Measurements from ENCODE around the gene VARS2. TPM values are rescaled to one million over a fixed set of nuclear protein-coding genes. Genes with fewer than 3 reads are reported as not detected.

VARS2 gene
- total and polyA plus RNA-seq, 5 donors from 2014 or later = 12.9 to 20.7 (median 17.6) TPM

DNA sequence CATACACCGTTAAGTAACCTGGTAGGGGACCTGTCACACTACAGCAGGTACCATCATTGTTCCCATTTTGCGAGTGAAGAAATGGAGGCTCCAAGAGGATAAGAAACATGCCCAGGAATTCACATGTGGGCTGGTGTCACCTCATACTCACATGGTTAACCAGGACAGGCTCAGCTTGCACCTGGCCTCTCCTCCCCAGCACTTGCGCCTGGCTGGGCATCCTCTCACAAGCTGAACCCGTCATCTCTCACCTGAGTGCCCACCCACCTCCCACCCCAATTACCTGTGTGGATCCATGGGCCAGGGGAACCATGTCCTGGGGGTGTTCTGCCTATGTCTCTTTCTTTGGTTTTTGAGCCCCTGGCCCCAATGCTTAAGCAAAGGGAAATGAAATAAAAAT is 16.5 kb downstream of the VARS2 start:
- H3K27me3 Mint-ChIP-seq = peaks cover 8% of the 10 kb centered on the region
- ATAC-seq (ENCODE audit: low read depth in 2 of 2) (no peak), DNase-seq (no peak)
- H3K27me3 ChIP-seq (ENCODE audit: control insufficient read depth, insufficient read depth, low read length) = no peaks in the 10 kb centered on the region
- peaks cover 0 to 2% (median 0%) of the 10 kb centered on the region in 4 donors for H3K4me1 Mint-ChIP-seq
- H3K4me1 ChIP-seq (ENCODE audit: control insufficient read depth, insufficient read depth, low read length, poor library complexity, severe bottlenecking) = no peaks in the 10 kb centered on the region
- no peak overlapping the region for H3K4me3 Mint-ChIP-seq
- no peaks in the 10 kb centered on the region for H3K9me3 ChIP-seq (ENCODE audit: control insufficient read depth in 2 of 2, low read length in 2 of 2)
- peaks cover 21% of the 10 kb centered on the region for H3K36me3 Mint-ChIP-seq
- peaks cover 14% of the 10 kb centered on the region for H3K36me3 ChIP-seq (ENCODE audit: control insufficient read depth, insufficient read depth, low read length)
- peak overlapping the region in 1 of 3 donors; percentile 7 for H3K27ac Mint-ChIP-seq
- H3K9me3 Mint-ChIP-seq = peaks cover 0 to 9% (median 0%) of the 10 kb centered on the region in 7 donors
- no peak overlapping the region for H3K4me3 ChIP-seq (ENCODE audit: low read depth, low read length)
- H3K27ac ChIP-seq (ENCODE audit: insufficient read depth, low read length, poor library complexity, severe bottlenecking) = no peak overlapping the region

DNA sequence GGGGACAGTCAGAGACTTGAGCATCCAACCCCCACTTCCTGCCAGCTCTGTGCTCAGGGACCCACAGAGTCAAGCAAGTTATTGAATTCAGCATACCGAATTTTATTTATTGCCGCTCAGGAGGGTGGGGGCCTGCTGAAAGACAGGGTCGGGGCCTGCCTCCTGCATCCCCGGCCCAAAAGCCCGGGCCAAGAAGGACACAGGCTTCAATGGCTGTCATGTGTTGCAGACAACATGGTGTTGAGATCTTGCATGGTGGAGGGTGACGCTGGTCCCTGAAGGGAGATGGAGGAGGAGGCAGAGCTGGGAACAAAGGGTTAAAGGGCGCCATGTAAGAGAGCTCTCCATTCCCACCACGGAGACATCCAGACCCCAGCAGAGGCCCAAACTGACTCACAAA is 17.2 kb downstream of the VARS2 start:
- Histone ChIP-seq H3K27me3 (ENCODE audit: control insufficient read depth, insufficient read depth, low read length) (no peaks in the 10 kb centered on the region), H3K4me1 (ENCODE audit: control insufficient read depth, insufficient read depth, low read length, poor library complexity, severe bottlenecking) (no peaks in the 10 kb centered on the region), H3K9me3 (ENCODE audit: control insufficient read depth in 2 of 2, low read length in 2 of 2) (no peaks in the 10 kb centered on the region), H3K36me3 (ENCODE audit: control insufficient read depth, insufficient read depth, low read length) (peaks cover 6% of the 10 kb centered on the region), H3K27ac (ENCODE audit: insufficient read depth, low read length, poor library complexity, severe bottlenecking) (no peak overlapping the region), H3K4me3 (ENCODE audit: low read depth, low read length) (no peak overlapping the region)
- Mint-ChIP-seq H3K36me3 (peaks cover 20% of the 10 kb centered on the region), H3K4me3 (no peak overlapping the region), H3K27ac (peak overlapping the region in 1 of 3 donors; percentile 7), H3K4me1 (peaks cover 0 to 2% (median 0%) of the 10 kb centered on the region in 4 donors), H3K9me3 (peaks cover 0 to 9% (median 0%) of the 10 kb centered on the region in 7 donors), H3K27me3 (peaks cover 9% of the 10 kb centered on the region)
- ATAC-seq (ENCODE audit: low read depth in 2 of 2) (no peak), DNase-seq (no peak)

DNA sequence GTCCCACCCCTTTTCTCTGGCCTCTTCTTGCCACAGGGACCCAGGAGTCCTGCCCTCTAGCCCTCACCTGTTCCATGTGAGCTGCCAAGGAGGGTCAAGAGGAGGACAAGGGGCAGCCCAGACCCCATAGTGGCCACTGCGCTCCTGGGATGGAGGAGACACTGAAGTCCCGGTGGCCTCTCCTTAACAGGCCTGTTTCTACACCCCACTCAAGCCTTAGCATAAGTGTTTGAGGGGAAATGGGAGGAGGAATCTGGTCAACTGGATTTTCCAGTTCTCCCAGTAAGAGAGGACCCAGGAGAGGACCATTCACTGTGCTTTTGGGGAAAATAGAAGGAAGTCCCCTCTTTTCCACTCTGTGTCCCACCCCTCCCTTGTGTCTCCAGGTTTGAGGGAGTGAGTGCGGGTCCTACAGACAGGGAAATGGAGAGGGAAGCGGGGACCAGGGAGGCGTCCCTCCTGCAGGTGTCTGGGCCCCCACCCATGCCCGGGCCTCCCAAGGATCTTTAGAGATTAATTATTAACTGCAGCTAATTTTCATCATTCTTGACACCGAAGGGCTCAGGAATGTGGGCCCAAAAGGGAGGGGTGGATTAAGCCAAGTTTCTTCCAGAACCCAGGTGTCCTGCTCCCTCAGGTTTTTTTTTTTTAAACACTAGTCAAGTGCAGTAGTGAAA is 18.1 kb downstream of the VARS2 start, which contains the start of gene SFTA2:
SFTA2 (minus strand) TSS at position 202 of the 677 bp plus-strand sequence; CDS start at position 128, 74 bp downstream.
- DNase-seq (no peak), ATAC-seq (ENCODE audit: low read depth in 2 of 2) (no peak)
- peaks cover 14% of the 10 kb centered on the region for H3K36me3 Mint-ChIP-seq
- H3K27me3 Mint-ChIP-seq = peaks cover 9% of the 10 kb centered on the region
- H3K27ac Mint-ChIP-seq = peak within 1 kb of the TSS; percentile 7 to 51 (median 28)
- peaks cover 0 to 9% (median 0%) of the 10 kb centered on the region in 7 donors for H3K9me3 Mint-ChIP-seq
- H3K27me3 ChIP-seq (ENCODE audit: control insufficient read depth, insufficient read depth, low read length) = no peaks in the 10 kb centered on the region
- H3K27ac ChIP-seq (ENCODE audit: insufficient read depth, low read length, poor library complexity, severe bottlenecking) = no peak within 1 kb of the TSS
- H3K4me1 ChIP-seq (ENCODE audit: control insufficient read depth, insufficient read depth, low read length, poor library complexity, severe bottlenecking) = no peaks in the 10 kb centered on the region
- no peak within 1 kb of the TSS for H3K4me3 ChIP-seq (ENCODE audit: low read depth, low read length)
- no peaks in the 10 kb centered on the region for H3K9me3 ChIP-seq (ENCODE audit: control insufficient read depth in 2 of 2, low read length in 2 of 2)
- H3K4me3 Mint-ChIP-seq = peak within 1 kb of the TSS in 1 of 4 donors; percentile 17
- no peaks in the 10 kb centered on the region for H3K36me3 ChIP-seq (ENCODE audit: control insufficient read depth, insufficient read depth, low read length)
- peaks cover 0 to 2% (median 0%) of the 10 kb centered on the region in 4 donors for H3K4me1 Mint-ChIP-seq

DNA sequence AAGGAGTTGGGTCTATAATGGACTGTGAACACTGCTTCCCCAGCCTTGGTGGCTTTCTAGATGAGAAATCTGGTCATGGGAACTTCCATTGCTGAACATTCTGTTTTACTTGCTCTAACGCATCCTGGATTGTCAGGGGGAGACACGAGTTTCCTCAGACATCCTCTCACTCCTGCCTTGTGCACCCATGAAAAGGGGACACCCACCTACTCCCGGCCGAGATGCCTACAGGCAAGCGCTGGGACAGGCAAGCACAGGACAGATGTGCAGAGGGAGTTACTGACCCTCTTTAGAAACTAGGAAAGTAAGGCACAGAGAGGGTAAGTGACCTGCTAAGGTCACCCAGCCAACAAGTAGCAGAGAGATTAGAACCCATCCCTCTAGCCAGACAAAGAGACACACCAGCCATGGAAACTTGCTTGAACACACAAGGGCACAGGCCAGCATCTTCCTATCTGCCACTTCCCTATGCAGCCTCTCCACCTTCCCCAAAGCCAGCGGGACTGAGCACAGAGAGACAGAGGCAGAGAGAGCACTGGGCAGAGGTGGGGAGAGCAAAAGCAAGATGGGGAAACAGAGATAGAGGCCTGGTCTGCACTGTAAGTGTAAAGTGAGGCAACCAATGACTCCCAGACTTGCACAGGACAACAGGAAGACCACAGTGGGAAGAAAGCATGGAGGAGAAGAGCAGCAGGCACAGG is 18.8 kb downstream of the VARS2 start:
- H3K36me3 ChIP-seq (ENCODE audit: control insufficient read depth, insufficient read depth, low read length) = no peaks in the 10 kb centered on the region
- no peaks in the 10 kb centered on the region for H3K9me3 ChIP-seq (ENCODE audit: control insufficient read depth in 2 of 2, low read length in 2 of 2)
- no peak for ATAC-seq (ENCODE audit: low read depth in 2 of 2)
- Mint-ChIP-seq H3K4me3 (no peak overlapping the region), H3K9me3 (peaks cover 0 to 9% (median 0%) of the 10 kb centered on the region in 7 donors), H3K27me3 (peaks cover 9% of the 10 kb centered on the region), H3K4me1 (peaks cover 0 to 2% (median 0%) of the 10 kb centered on the region in 4 donors), H3K36me3 (peaks cover 10% of the 10 kb centered on the region), H3K27ac (peak overlapping the region in 1 of 3 donors; percentile 28)
- no peak overlapping the region for H3K4me3 ChIP-seq (ENCODE audit: low read depth, low read length)
- H3K27me3 ChIP-seq (ENCODE audit: control insufficient read depth, insufficient read depth, low read length) = no peaks in the 10 kb centered on the region
- H3K27ac ChIP-seq (ENCODE audit: insufficient read depth, low read length, poor library complexity, severe bottlenecking) = no peak overlapping the region
- no peak for DNase-seq
- H3K4me1 ChIP-seq (ENCODE audit: control insufficient read depth, insufficient read depth, low read length, poor library complexity, severe bottlenecking) = no peaks in the 10 kb centered on the region

DNA sequence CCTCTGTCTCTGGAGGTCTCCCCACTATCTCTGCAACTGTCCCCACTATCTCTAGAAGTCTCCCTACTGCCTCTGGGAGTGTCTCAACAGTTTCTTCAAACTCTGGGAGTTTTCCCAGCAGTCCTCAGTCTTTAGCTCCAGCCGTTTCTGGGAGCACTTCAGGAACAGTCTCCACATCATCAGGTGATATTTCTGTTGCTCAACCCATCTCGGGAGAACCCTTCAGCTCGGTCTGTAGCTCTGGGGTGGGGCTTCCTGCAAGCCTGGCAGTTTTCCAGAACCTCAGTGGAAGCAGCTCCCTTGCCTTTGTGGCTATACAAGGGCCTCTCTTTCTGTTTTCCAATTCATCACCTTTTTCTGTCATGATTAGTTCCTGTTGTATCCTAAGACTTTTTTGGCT is 21.0 kb downstream of the VARS2 start:
- H3K27me3 Mint-ChIP-seq = peaks cover 20% of the 10 kb centered on the region

DNA sequence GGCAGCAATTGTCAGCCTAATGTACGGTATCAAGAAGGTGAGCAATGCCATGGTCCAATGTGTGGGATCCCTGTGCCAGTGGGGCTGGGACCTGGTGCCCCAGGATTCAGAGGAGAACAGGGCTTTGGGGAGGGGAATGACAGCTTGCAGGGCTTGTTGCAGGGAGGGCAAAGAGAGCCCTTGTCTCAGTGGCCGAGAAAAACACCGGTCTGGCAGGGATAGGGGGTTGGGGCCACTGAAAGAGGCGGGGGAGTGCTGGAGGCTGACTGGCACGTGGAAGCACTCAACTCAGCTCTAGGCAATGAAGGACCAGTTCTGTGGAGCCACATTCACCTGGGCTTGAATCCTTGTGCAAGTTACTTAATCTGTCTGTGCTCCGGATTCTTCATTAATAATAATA is 23.2 kb downstream of the VARS2 start:
- Mint-ChIP-seq H3K4me1 (peaks cover 0 to 2% (median 0%) of the 10 kb centered on the region in 4 donors), H3K27ac (no peak overlapping the region), H3K27me3 (peaks cover 31% of the 10 kb centered on the region), H3K4me3 (no peak overlapping the region), H3K9me3 (no peaks in the 10 kb centered on the region), H3K36me3 (no peaks in the 10 kb centered on the region)
- Histone ChIP-seq H3K9me3 (ENCODE audit: control insufficient read depth in 2 of 2, low read length in 2 of 2) (no peaks in the 10 kb centered on the region), H3K27ac (ENCODE audit: insufficient read depth, low read length, poor library complexity, severe bottlenecking) (no peak overlapping the region), H3K27me3 (ENCODE audit: control insufficient read depth, insufficient read depth, low read length) (peaks cover 7% of the 10 kb centered on the region), H3K36me3 (ENCODE audit: control insufficient read depth, insufficient read depth, low read length) (no peaks in the 10 kb centered on the region), H3K4me3 (ENCODE audit: low read depth, low read length) (no peak overlapping the region), H3K4me1 (ENCODE audit: control insufficient read depth, insufficient read depth, low read length, poor library complexity, severe bottlenecking) (no peaks in the 10 kb centered on the region)
- DNase-seq (no peak), ATAC-seq (ENCODE audit: low read depth in 2 of 2) (no peak)

More for the DNA sequence above, 21.0 kb downstream of the VARS2 start:
- Mint-ChIP-seq H3K36me3 (no peaks in the 10 kb centered on the region), H3K9me3 (peaks cover 0 to 3% (median 0%) of the 10 kb centered on the region in 7 donors), H3K4me3 (no peak overlapping the region), H3K4me1 (peaks cover 0 to 2% (median 0%) of the 10 kb centered on the region in 4 donors), H3K27ac (no peak overlapping the region)
- H3K4me1 ChIP-seq (ENCODE audit: control insufficient read depth, insufficient read depth, low read length, poor library complexity, severe bottlenecking) = no peaks in the 10 kb centered on the region
- ATAC-seq (ENCODE audit: low read depth in 2 of 2) = no peak
- no peak overlapping the region for H3K4me3 ChIP-seq (ENCODE audit: low read depth, low read length)
- H3K27me3 ChIP-seq (ENCODE audit: control insufficient read depth, insufficient read depth, low read length) = peaks cover 4% of the 10 kb centered on the region
- DNase-seq = no peak
- H3K9me3 ChIP-seq (ENCODE audit: control insufficient read depth in 2 of 2, low read length in 2 of 2) = no peaks in the 10 kb centered on the region
- H3K36me3 ChIP-seq (ENCODE audit: control insufficient read depth, insufficient read depth, low read length) = no peaks in the 10 kb centered on the region
- H3K27ac ChIP-seq (ENCODE audit: insufficient read depth, low read length, poor library complexity, severe bottlenecking) = no peak overlapping the region

DNA sequence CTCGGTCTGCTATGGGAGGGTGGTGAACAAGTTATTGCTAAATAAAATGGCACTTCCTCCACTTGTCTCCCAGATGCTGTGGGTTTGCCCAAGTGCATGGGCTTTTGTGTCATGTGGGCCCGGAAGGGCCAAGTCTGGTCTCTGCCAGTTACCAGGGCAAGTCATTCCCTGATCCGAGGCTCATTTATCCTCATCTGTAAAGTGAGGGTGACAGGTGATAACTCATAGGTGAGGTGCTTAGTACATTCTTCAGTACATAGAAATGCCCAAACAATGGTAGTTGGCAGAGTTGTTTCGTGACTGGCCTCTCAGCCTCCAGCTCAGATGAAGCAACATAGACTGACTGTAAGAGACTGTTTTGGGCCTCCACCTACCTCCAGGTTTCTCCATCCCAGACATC is 24.7 kb downstream of the VARS2 start:
- H3K9me3 Mint-ChIP-seq = no peaks in the 10 kb centered on the region

More for the DNA sequence above, 24.7 kb downstream of the VARS2 start:
- Mint-ChIP-seq H3K27me3 (peaks cover 34% of the 10 kb centered on the region), H3K4me1 (peaks cover 0 to 2% (median under 1%) of the 10 kb centered on the region in 4 donors), H3K27ac (no peak overlapping the region), H3K4me3 (no peak overlapping the region), H3K36me3 (no peaks in the 10 kb centered on the region)
- H3K27me3 ChIP-seq (ENCODE audit: control insufficient read depth, insufficient read depth, low read length) = peaks cover 14% of the 10 kb centered on the region
- no peak overlapping the region for H3K4me3 ChIP-seq (ENCODE audit: low read depth, low read length)
- no peaks in the 10 kb centered on the region for H3K4me1 ChIP-seq (ENCODE audit: control insufficient read depth, insufficient read depth, low read length, poor library complexity, severe bottlenecking)
- no peak for DNase-seq
- no peaks in the 10 kb centered on the region for H3K9me3 ChIP-seq (ENCODE audit: control insufficient read depth in 2 of 2, low read length in 2 of 2)
- no peak for ATAC-seq (ENCODE audit: low read depth in 2 of 2)
- no peak overlapping the region for H3K27ac ChIP-seq (ENCODE audit: insufficient read depth, low read length, poor library complexity, severe bottlenecking)
- H3K36me3 ChIP-seq (ENCODE audit: control insufficient read depth, insufficient read depth, low read length) = no peaks in the 10 kb centered on the region
